HG02571 (cell line): ENCODE measurements around the gene MINAR1.
"Not testable (repeated sequence)": the region's sequence is repeated elsewhere in the genome, so short reads cannot be mapped to it uniquely, and the experiment has no call there.

Experiments used
- ATAC-seq: cut with Tn5 transposase; IDR thresholded peaks from one replicate; pipeline ENCODE4 v1.9.1; 2021; ENCODE audit warnings: mild to moderate bottlenecking, moderate library complexity; ENCODE audit not compliant: unreplicated experiment

Gene MINAR1

GRCh38 chr15:79431636-79432344, at the start of gene MINAR1:
Gene MINAR1, plus strand, starts transcription at chr15:79432336. Its CDS starts 23,812 bp downstream, at chr15:79456148.
- no peak for ATAC-seq

GRCh38 chr15:79394231-79394630, 37.9 kb upstream of the MINAR1 start:
- ATAC-seq: no peak

GRCh38 chr15:79396850-79397249, 35.3 kb upstream of the MINAR1 start:
- no peak for ATAC-seq

- ATAC-seq: no peak
Observed at GRCh38 chr15:79397269-79397910, 34.7 kb upstream of the MINAR1 start.

GRCh38 chr15:79399606-79400005, 32.5 kb upstream of the MINAR1 start:
- ATAC-seq: no peak

GRCh38 chr15:79400650-79401049, 31.5 kb upstream of the MINAR1 start:
- ATAC-seq: no peak

GRCh38 chr15:79401301-79401700, 30.8 kb upstream of the MINAR1 start:
- no peak for ATAC-seq

- ATAC-seq: no peak
Observed at GRCh38 chr15:79402136-79402535, 30.0 kb upstream of the MINAR1 start.

- no peak for ATAC-seq
Observed at GRCh38 chr15:79403501-79403900, 28.6 kb upstream of the MINAR1 start.

GRCh38 chr15:79406210-79406609, 25.9 kb upstream of the MINAR1 start:
- no peak for ATAC-seq

- no peak for ATAC-seq
Observed at GRCh38 chr15:79408041-79408440, 24.1 kb upstream of the MINAR1 start.

GRCh38 chr15:79410237-79410636, 21.9 kb upstream of the MINAR1 start:
- ATAC-seq: no peak

- no peak for ATAC-seq
Observed at GRCh38 chr15:79412010-79412409, 20.1 kb upstream of the MINAR1 start.

GRCh38 chr15:79412429-79412828, 19.7 kb upstream of the MINAR1 start:
- no peak for ATAC-seq

- ATAC-seq: no peak
Observed at GRCh38 chr15:79416876-79417275, 15.3 kb upstream of the MINAR1 start.

- no peak for ATAC-seq
Observed at GRCh38 chr15:79418693-79419279, 13.3 kb upstream of the MINAR1 start.

- ATAC-seq: no peak
Observed at GRCh38 chr15:79425591-79426295, 6.4 kb upstream of the MINAR1 start.

- not testable (repeated sequence) for ATAC-seq
Observed at GRCh38 chr15:79426899-79427298, 5.2 kb upstream of the MINAR1 start.

GRCh38 chr15:79427781-79428598, 4.1 kb upstream of the MINAR1 start:
- no peak for ATAC-seq

- ATAC-seq: no peak
Observed at GRCh38 chr15:79430901-79431635, 1.1 kb upstream of the MINAR1 start.
